ENCODE data around the gene SLC34A3. TPM values are rescaled to one million over a fixed set of nuclear protein-coding genes. Genes with fewer than 3 reads are reported as not detected.
A peak's percentile ranks its signal among the peaks of the same experiment; 100 is the strongest.
"Not testable (repeated sequence)": the region's sequence is repeated elsewhere in the genome, so short reads cannot be mapped to it uniquely, and the experiment has no call there.

Gene SLC34A3
- total RNA-seq, 4 donors from 2014 or later, result not detected

DNA sequence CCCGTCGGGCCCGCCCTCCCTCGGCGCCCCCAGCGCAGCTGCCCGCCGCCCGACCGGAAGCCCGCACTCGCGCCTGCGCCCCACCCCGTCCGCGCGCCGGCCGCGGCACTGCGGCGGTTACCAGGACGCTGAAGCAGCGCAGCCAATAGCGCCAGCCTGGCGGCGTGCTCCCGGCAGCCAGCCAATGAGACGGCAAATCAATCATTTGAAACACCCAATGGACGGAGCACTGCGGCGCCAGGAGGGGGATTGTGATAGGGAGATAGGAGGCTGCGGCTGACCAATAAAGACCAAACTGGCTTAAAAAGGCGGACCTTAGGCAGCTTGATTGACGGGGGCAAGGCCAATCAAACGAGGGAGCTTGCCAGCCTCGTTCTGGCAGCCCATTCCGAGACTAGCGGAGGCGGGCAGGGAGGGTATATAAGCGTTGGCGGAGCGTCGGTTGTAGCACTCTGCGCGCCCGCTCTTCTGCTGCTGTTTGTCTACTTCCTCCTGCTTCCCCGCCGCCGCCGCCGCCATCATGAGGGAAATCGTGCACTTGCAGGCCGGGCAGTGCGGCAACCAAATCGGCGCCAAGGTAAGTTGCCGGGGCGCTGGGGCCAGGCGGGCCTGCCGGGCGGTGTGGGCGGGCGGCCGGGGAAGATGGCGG, 10.3 kb downstream of the SLC34A3 start, which contains the start of gene TUBB4B:
TUBB4B (plus strand) TSS at position 447 of the 649 bp plus-strand sequence; CDS start at position 521, 74 bp downstream.
- TF ChIP-seq, protein P1, sequence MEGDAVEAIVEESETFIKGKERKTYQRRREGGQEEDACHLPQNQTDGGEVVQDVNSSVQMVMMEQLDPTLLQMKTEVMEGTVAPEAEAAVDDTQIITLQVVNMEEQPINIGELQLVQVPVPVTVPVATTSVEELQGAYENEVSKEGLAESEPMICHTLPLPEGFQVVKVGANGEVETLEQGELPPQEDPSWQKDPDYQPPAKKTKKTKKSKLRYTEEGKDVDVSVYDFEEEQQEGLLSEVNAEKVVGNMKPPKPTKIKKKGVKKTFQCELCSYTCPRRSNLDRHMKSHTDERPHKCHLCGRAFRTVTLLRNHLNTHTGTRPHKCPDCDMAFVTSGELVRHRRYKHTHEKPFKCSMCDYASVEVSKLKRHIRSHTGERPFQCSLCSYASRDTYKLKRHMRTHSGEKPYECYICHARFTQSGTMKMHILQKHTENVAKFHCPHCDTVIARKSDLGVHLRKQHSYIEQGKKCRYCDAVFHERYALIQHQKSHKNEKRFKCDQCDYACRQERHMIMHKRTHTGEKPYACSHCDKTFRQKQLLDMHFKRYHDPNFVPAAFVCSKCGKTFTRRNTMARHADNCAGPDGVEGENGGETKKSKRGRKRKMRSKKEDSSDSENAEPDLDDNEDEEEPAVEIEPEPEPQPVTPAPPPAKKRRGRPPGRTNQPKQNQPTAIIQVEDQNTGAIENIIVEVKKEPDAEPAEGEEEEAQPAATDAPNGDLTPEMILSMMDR (IDR thresholded peaks at IDR 0.05), result no peak
- DNase-seq (ENCODE audit: low spot score) (peak; percentile 86), ATAC-seq (ENCODE audit: low FRiP score) (peak; percentile 86)

- TF ChIP-seq, protein P1 (IDR thresholded peaks at IDR 0.05), result no peak
- peak; percentile 36 for DNase-seq (ENCODE audit: low spot score)
- peak; percentile 39 for ATAC-seq (ENCODE audit: low FRiP score)
Measured at GRCh38 chr9:137241490-137242268, 11.0 kb downstream of the SLC34A3 start.

DNA sequence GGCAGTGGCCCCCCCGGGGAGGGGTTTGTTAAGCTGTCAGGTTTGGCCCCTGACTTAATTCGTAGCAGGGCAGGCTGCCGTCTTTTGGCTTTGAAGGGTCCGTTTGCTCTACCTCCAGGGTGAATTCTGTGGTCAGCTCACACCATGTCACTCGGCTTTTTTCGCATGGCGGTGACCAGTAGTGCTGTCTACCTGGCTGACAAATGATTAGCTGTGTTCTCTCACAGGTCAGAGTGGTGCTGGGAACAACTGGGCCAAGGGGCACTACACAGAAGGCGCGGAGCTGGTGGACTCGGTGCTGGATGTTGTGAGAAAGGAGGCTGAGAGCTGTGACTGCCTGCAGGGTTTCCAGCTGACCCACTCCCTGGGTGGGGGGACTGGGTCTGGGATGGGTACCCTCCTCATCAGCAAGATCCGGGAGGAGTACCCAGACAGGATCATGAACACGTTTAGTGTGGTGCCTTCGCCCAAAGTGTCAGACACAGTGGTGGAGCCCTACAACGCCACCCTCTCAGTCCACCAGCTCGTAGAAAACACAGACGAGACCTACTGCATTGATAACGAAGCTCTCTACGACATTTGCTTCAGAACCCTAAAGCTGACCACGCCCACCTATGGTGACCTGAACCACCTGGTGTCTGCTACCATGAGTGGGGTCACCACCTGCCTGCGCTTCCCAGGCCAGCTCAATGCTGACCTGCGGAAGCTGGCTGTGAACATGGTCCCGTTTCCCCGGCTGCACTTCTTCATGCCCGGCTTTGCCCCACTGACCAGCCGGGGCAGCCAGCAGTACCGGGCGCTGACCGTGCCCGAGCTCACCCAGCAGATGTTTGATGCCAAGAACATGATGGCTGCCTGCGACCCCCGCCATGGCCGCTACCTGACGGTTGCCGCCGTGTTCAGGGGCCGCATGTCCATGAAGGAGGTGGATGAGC, 11.8 kb downstream of the SLC34A3 start:
- DNase-seq (ENCODE audit: low spot score) (no peak), ATAC-seq (ENCODE audit: low FRiP score) (no peak)
- TF ChIP-seq, protein P1 (IDR thresholded peaks at IDR 0.05), result no peak

DNA sequence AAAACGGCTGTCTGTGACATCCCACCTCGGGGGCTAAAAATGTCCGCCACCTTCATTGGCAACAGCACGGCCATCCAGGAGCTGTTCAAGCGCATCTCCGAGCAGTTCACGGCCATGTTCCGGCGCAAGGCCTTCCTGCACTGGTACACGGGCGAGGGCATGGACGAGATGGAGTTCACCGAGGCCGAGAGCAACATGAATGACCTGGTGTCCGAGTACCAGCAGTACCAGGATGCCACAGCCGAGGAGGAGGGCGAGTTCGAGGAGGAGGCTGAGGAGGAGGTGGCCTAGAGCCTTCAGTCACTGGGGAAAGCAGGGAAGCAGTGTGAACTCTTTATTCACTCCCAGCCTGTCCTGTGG, 12.5 kb downstream of the SLC34A3 start:
- not testable (repeated sequence) for DNase-seq (ENCODE audit: low spot score); ATAC-seq (ENCODE audit: low FRiP score)

- ATAC-seq (ENCODE audit: low FRiP score) (no peak), DNase-seq (ENCODE audit: low spot score) (no peak)
- TF ChIP-seq, protein P1 (IDR thresholded peaks at IDR 0.05), result no peak
Measured at GRCh38 chr9:137243626-137244485, 13.2 kb downstream of the SLC34A3 start.

DNA sequence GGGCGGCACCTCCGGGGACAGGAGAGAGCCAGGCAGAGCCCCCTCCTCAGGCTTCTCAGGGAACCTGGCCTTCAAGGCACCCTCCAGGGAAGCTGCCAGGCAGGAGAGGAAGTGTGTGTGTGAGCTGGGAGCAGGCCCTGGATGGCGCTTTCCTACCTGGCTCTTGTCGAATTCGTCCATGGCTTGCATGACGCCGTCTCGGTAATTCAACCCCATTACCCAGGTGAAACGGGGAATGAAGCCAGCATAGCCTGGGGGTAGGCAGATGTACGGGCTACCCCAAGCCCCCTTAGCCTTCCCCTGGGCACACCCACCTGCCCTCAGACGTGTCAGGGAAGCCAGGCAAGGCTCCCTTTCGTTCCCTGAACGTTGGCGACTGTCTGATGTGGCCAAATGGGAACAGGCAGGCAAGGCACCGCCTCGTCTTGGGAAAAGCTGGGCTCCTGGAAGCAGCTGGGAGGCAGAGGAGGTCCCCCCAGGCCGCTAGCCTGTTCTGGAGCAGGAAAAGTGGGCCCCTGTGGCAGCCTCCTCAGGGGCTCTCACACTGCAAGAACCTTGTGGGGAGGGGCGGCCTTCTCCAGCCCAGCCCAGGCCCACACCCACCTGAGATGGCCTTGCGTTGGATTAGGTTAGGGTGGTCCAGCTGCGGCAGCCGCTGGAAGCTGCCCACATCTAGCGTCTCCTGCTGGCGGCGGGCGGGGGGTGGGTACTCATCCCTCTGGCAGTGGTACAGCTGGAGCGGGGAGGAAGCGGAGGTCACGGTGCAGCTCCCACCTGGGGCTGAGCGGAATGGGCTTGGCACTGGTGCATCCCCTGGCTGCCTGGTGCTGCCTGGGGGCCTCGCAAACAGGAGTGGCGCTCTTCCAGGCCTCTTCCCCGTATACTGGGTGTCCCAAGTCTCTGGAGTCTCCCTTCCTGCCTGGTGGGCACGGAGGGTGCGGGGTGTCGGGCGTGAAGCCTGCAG, 14.1 kb downstream of the SLC34A3 start:
- TF ChIP-seq, protein P1 (IDR thresholded peaks at IDR 0.05), result no peak
- ATAC-seq (ENCODE audit: low FRiP score) (no peak), DNase-seq (ENCODE audit: low spot score) (no peak)

All from omental fat pad (tissue), 4 donors.